ENCODE data around the gene SMC1A.
"Not testable (repeated sequence)": the region's sequence is repeated elsewhere in the genome, so short reads cannot be mapped to it uniquely, and the experiment has no call there.

The SMC1A gene

GRCh38 chrX:53422086-53422860 is at the start of gene SMC1A:
Gene SMC1A, minus strand, starts transcription at chrX:53422654. Its CDS starts 54 bp downstream, at chrX:53422600.
- DNase-seq (ENCODE audit: insufficient read length, low spot score) (peak; percentile 55), FAIRE-seq (no peak)
- peak; percentile 60 for TF ChIP-seq POLR2A (IDR thresholded peaks at IDR 0.05; ENCODE audit: low read depth, low read length)

GRCh38 chrX:53471346-53471745 is 48.9 kb upstream of the SMC1A start:
- DNase-seq (ENCODE audit: insufficient read length, low spot score) (no peak), FAIRE-seq (no peak)
- no peak for TF ChIP-seq POLR2A (IDR thresholded peaks at IDR 0.05; ENCODE audit: low read depth, low read length)

DNA sequence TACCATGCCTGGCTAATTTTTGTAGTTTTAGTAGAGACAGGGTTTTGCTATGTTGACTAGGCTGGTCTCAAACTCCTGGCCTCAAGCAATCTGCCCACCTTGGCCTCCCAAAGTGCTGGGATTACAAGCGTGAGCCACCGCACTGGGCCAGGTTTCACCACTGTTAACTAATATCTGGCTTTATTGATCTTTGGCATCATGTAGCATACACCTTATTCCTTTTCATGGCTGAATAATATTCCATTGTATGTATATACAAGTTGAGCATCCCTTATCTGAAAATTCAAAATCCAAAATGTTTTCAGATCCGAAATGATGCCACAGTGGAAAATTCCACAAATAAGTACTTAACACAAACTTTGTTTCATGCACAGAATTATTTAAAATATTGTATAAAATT is 46.2 kb upstream of the SMC1A start:
- not testable (repeated sequence) for DNase-seq (ENCODE audit: insufficient read length, low spot score); FAIRE-seq

- no peak for FAIRE-seq
- no peak for TF ChIP-seq POLR2A (IDR thresholded peaks at IDR 0.05; ENCODE audit: low read depth, low read length)
- no peak for DNase-seq (ENCODE audit: insufficient read length, low spot score)
Measured at GRCh38 chrX:53458082-53458481, 35.6 kb upstream of the SMC1A start.

- TF ChIP-seq POLR2A (IDR thresholded peaks at IDR 0.05; ENCODE audit: low read depth, low read length), result no peak
- DNase-seq (ENCODE audit: insufficient read length, low spot score) (no peak), FAIRE-seq (no peak)
Measured at GRCh38 chrX:53456254-53456653, 33.8 kb upstream of the SMC1A start.

GRCh38 chrX:53452812-53453211 is 30.4 kb upstream of the SMC1A start:
- no peak for DNase-seq (ENCODE audit: insufficient read length, low spot score)
- TF ChIP-seq POLR2A (IDR thresholded peaks at IDR 0.05; ENCODE audit: low read depth, low read length), result no peak
- FAIRE-seq, result no peak

- DNase-seq (ENCODE audit: insufficient read length, low spot score) (no peak), FAIRE-seq (no peak)
- no peak for TF ChIP-seq POLR2A (IDR thresholded peaks at IDR 0.05; ENCODE audit: low read depth, low read length)
Measured at GRCh38 chrX:53449632-53450031, 27.2 kb upstream of the SMC1A start.

DNA sequence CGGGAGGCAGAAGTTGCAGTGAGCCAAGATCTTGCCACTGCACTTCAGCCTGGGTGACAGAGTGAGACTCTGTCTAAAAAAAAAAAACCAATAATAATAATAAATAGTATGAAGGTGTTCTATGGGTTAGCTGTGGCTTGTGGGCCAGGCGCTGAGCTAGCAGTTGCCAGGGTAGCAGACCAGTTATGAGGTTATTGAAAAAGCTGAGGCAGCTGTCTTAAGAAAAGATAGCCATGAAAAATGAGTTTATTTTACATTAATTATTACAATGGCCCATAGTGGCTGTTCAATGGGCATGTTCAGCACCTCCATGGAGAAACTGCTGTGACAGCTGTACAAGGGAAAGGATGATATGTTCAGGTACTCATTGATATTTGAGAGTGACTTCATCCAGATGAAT is 25.0 kb upstream of the SMC1A start:
- no peak for DNase-seq (ENCODE audit: insufficient read length, low spot score)
- TF ChIP-seq POLR2A (IDR thresholded peaks at IDR 0.05; ENCODE audit: low read depth, low read length), result no peak
- FAIRE-seq, result no peak

DNA sequence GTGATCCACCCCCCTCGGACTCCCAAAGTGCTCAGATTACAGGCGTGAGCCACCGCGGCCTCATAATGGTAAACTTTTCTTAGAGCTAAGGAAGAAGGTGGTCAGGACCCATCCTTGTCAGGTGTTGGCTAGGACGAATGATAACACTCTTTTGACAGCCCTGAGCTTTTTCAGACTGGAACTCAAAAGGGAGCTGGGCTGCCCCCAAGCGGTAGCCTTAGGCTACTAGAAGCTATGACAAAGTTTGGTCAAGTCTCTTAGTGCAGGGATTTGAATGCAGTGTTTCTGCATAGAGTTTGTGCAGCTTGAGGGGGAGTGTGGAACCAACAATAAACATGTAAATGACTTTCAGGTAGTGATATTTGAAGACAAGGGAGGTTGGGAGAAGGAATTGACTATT is 23.5 kb upstream of the SMC1A start:
- no peak for DNase-seq (ENCODE audit: insufficient read length, low spot score)
- no peak for FAIRE-seq
- TF ChIP-seq POLR2A (IDR thresholded peaks at IDR 0.05; ENCODE audit: low read depth, low read length), result no peak

GRCh38 chrX:53442322-53442631 is 19.8 kb upstream of the SMC1A start:
- FAIRE-seq (no peak), DNase-seq (ENCODE audit: insufficient read length, low spot score) (no peak)
- no peak for TF ChIP-seq POLR2A (IDR thresholded peaks at IDR 0.05; ENCODE audit: low read depth, low read length)

GRCh38 chrX:53441531-53442321 is 19.3 kb upstream of the SMC1A start:
- DNase-seq (ENCODE audit: insufficient read length, low spot score) (peak; percentile 52), FAIRE-seq (no peak)
- no peak; the same call in 1 of the 2 replicates for TF ChIP-seq POLR2A (IDR thresholded peaks at IDR 0.05; ENCODE audit: low read depth, low read length)

GRCh38 chrX:53440621-53441517 is 18.4 kb upstream of the SMC1A start:
- no peak for TF ChIP-seq POLR2A (IDR thresholded peaks at IDR 0.05; ENCODE audit: low read depth, low read length)
- FAIRE-seq, result no peak
- peak; percentile 7 for DNase-seq (ENCODE audit: insufficient read length, low spot score)

GRCh38 chrX:53440101-53440500 is 17.6 kb upstream of the SMC1A start:
- FAIRE-seq, result no peak
- no peak for TF ChIP-seq POLR2A (IDR thresholded peaks at IDR 0.05; ENCODE audit: low read depth, low read length)
- no peak for DNase-seq (ENCODE audit: insufficient read length, low spot score)

DNA sequence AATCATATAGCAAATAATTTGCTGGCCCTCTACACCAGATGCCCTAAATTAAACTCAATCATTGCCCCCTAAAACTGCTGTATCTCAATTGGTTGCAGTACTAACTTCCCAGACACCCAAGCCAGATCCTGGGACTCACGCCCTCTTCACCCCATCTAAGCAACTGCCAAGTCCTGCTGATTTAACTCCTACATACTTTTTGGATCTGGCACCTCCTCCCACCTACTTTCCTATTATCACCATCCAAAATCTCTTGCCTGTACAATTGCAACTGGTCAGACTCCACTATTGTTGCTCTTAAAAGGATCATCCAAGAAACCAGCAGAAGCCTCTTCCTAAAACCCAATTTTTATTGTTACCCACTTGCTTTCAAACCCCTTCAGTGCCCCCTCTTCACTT is 16.4 kb upstream of the SMC1A start:
- DNase-seq (ENCODE audit: insufficient read length, low spot score) (no peak), FAIRE-seq (no peak)
- TF ChIP-seq POLR2A (IDR thresholded peaks at IDR 0.05; ENCODE audit: low read depth, low read length), result no peak

Measured in H54 (cell line).